Glutamatergic neuron (in vitro differentiated cells): ENCODE results near the gene ASF1A. TPM values are rescaled to one million over a fixed set of nuclear protein-coding genes. Genes with fewer than 3 reads are reported as not detected.

Experiments used
- DNase-seq: peaks from one replicate; pipeline ENCODE4 v3.0.0; 2022
- H3K27ac Mint-ChIP-seq: one replicate; pipeline ENCODE4 v1.8.0; 2020; ENCODE audit warnings: mild to moderate bottlenecking, mixed read lengths, inconsistent platforms; ENCODE audit not compliant: unreplicated experiment
- H3K27me3 Mint-ChIP-seq: one replicate; pipeline ENCODE4 v1.8.0; 2020; ENCODE audit warnings: mild to moderate bottlenecking, moderate library complexity, mixed read lengths, inconsistent platforms; ENCODE audit not compliant: unreplicated experiment
- H3K36me3 Mint-ChIP-seq: one replicate; pipeline ENCODE4 v1.8.0; 2020; ENCODE audit warnings: mild to moderate bottlenecking, mixed read lengths, inconsistent platforms; ENCODE audit not compliant: unreplicated experiment
- H3K4me1 Mint-ChIP-seq: one replicate; pipeline ENCODE4 v1.8.0; 2020; ENCODE audit warnings: mild to moderate bottlenecking, low read depth, mixed read lengths, inconsistent platforms; ENCODE audit not compliant: unreplicated experiment
- H3K4me3 Mint-ChIP-seq: one replicate; pipeline ENCODE4 v1.8.0; 2020; ENCODE audit warnings: mild to moderate bottlenecking, mixed read lengths, inconsistent platforms; ENCODE audit not compliant: unreplicated experiment
- H3K9me3 Mint-ChIP-seq: one replicate; pipeline ENCODE4 v1.8.0; 2020; ENCODE audit warnings: mild to moderate bottlenecking, moderate library complexity, mixed read lengths, inconsistent platforms; ENCODE audit not compliant: unreplicated experiment
- total RNA-seq: library from RNA; stranded (reverse); fragmentation: NEBNext Ultra II Directional; extraction: Animal tissue kit (Norgen Biotek cat#: 25700); gene quantifications from one replicate; pipeline ENCODE4 v1.2.1, GENCODE V29; 2021; ENCODE audit not compliant: unreplicated experiment
- TF ChIP-seq, protein P1 (sequence below): fragments of 200-600 bp; sonication (generic); IDR thresholded peaks from one replicate; pipeline ENCODE4 v1.5.0; 2021; ENCODE audit not compliant: partially characterized antibody, unreplicated experiment

The ASF1A gene
- total RNA-seq, 1 donor from 2014 or later, result 56.1 TPM

DNA sequence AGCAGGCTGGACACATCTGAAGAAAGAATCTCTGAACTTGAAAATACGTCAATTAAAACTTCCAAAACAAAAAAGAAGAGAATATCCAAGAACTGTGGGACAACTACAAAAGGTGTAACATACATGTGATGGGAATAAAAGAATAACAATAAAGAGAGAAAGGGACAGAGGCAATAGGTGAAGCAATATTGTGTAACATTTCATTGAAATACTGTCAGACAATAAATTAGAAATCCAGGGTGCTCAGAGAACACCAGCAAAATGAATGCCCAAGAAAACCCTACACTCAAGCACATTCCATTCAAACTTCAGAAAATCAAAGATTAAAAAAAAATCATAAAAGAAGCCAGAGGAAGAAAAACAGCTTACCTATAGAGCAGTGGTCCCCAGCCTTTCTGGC is 33.6 kb upstream of the ASF1A start:
- peaks cover 7% of the 10 kb centered on the region for H3K9me3 Mint-ChIP-seq
- DNase-seq, result no peak
- no peaks in the 10 kb centered on the region for H3K27me3 Mint-ChIP-seq
- H3K4me3 Mint-ChIP-seq, result no peak overlapping the region
- no peak overlapping the region for H3K27ac Mint-ChIP-seq
- TF ChIP-seq, protein P1, sequence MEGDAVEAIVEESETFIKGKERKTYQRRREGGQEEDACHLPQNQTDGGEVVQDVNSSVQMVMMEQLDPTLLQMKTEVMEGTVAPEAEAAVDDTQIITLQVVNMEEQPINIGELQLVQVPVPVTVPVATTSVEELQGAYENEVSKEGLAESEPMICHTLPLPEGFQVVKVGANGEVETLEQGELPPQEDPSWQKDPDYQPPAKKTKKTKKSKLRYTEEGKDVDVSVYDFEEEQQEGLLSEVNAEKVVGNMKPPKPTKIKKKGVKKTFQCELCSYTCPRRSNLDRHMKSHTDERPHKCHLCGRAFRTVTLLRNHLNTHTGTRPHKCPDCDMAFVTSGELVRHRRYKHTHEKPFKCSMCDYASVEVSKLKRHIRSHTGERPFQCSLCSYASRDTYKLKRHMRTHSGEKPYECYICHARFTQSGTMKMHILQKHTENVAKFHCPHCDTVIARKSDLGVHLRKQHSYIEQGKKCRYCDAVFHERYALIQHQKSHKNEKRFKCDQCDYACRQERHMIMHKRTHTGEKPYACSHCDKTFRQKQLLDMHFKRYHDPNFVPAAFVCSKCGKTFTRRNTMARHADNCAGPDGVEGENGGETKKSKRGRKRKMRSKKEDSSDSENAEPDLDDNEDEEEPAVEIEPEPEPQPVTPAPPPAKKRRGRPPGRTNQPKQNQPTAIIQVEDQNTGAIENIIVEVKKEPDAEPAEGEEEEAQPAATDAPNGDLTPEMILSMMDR, result no peak
- peaks cover 12% of the 10 kb centered on the region for H3K36me3 Mint-ChIP-seq
- H3K4me1 Mint-ChIP-seq, result no peaks in the 10 kb centered on the region

DNA sequence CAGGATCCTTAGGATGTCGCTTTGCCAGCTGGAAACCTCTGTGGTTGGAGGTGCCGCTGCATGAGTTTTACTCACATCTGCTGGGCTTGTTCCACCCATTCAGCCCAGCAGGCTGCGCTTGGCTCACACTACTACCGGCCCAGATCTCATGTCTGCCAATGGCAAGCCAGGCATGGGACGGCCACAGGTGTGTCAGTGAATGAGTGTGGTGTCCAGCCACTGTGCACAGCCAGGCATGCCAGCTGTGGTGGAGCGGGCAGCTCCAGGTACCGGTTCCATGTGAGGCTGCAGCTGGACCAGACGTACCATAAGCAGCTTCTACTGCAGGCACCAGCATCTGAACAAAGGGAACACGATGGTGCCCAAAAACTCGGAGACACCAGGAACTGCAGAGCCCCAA is 33.1 kb upstream of the ASF1A start:
- Mint-ChIP-seq H3K4me3 (no peak overlapping the region), H3K9me3 (peaks cover 7% of the 10 kb centered on the region), H3K4me1 (no peaks in the 10 kb centered on the region), H3K36me3 (peaks cover 12% of the 10 kb centered on the region), H3K27me3 (no peaks in the 10 kb centered on the region), H3K27ac (no peak overlapping the region)
- DNase-seq, result no peak
- TF ChIP-seq, protein P1, result no peak

DNA sequence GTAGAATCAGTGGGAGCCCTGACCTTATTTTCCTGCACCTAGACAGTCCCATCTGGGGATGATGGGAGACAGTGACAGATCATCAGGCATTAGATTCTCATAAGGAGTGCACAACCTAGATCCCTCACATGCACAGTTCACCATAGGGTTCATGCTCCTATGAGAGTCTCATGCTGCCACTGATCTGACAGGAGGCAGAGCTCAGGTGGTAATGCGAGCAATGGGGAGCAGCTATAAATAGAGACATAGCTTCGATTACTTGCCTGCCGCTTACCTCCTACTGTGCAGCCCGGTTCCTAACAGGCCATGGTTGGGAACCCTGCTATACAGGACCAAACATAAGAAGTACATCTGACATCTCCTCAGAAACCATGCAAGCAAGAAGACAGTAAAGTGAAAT is 31.5 kb upstream of the ASF1A start:
- Mint-ChIP-seq H3K4me3 (no peak overlapping the region), H3K4me1 (no peaks in the 10 kb centered on the region), H3K27ac (no peak overlapping the region), H3K27me3 (no peaks in the 10 kb centered on the region), H3K36me3 (peaks cover 20% of the 10 kb centered on the region), H3K9me3 (peaks cover 7% of the 10 kb centered on the region)
- TF ChIP-seq, protein P1, result no peak
- DNase-seq, result no peak

DNA sequence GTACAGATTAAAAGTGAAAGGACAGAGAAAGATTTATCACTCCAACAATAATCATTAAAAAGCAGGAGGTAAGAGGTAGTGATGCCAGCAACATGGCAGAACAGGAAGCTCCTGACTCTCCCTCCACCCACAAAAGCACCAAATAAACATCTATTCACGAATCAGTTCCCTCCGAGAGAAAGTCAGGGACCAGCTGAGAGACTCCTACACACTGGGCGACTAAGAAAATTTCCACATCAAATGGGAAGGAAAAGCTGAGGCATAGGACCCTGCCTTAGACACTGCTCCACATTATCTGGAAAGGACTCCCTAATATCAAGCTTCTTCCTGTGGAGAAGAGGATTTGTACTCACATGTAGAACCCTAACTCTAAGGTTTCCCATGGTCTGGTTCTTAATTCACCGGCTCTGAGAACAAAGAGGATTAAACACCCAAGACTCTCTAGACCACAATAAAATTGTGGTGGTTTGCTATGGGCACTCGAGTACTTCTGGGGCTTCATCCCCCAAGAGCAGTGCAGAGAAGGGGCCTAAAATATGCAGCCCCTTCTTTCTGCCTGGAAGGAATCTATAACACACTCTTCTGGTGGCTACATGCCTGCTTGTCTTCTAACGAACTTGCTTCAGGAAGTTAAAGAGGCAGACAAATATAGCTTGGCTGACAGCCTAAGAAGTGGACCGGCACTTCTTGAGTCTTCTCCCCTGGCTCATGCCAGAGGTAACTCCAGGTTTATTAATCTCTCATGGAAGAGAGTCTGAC is 29.4 kb upstream of the ASF1A start:
- Mint-ChIP-seq H3K27ac (no peak overlapping the region), H3K36me3 (peaks cover 20% of the 10 kb centered on the region), H3K4me1 (no peaks in the 10 kb centered on the region), H3K4me3 (no peak overlapping the region), H3K9me3 (peaks cover 7% of the 10 kb centered on the region), H3K27me3 (no peaks in the 10 kb centered on the region)
- TF ChIP-seq, protein P1, result no peak
- DNase-seq, result no peak

DNA sequence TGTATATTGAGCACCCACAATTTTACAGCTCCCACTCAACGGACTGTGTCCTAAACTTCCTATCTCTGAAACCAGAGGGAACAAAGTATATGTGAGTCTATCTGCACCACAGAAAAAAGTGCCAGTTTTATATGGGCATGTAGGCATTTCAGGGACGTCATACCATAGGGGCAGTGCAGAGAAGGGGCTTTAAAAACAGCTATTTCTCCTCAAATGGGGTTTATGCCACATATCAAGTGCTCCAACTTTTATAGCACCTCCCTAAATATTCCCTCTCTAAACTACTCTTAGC is 28.9 kb upstream of the ASF1A start:
- Mint-ChIP-seq H3K4me1 (no peaks in the 10 kb centered on the region), H3K4me3 (no peak overlapping the region), H3K9me3 (peaks cover 9% of the 10 kb centered on the region), H3K27ac (no peak overlapping the region), H3K27me3 (no peaks in the 10 kb centered on the region), H3K36me3 (peaks cover 26% of the 10 kb centered on the region)
- TF ChIP-seq, protein P1, result no peak
- no peak for DNase-seq
